IMR-90 (cell line): ENCODE measurements around the gene FARP1. TPM values are rescaled to one million over a fixed set of nuclear protein-coding genes. Genes with fewer than 3 reads are reported as not detected.

ENCODE experiments used
- ATAC-seq: fragments of 200-7000 bp; cut with Tn5 transposase; 2 replicates; pipeline ENCODE4 v1.9.1; 2020; ENCODE audit warnings: low read depth, mild to moderate bottlenecking, moderate library complexity
- BruUV-seq: library from RNA; stranded (reverse); fragments of 400-500 nt; replicated peaks from 2 replicates; lab custom pipeline; 2021; lab: Mats Ljungman, UMichigan
- CTCF ChIA-PET: fragments of 300-600 bp; formaldehyde crosslinking; extraction: SDS; loops from one replicate; lab custom pipeline; 2021; ENCODE audit warnings: antibody characterized with exemption; lab: Yijun Ruan, JAX
- POLR2A ChIA-PET: fragments of 300-600 bp; sonication (Branson Sonifier 250); formaldehyde crosslinking; loops from one replicate; lab custom pipeline; 2022; ENCODE audit warnings: antibody characterized with exemption; ENCODE audit not compliant: unreplicated experiment; lab: Charles Lee
- DNase-seq: peaks from one replicate; pipeline ENCODE4 v3.0.0; 2013
- H2AFZ ChIP-seq: replicated peaks from 2 replicates; pipeline ENCODE3; 2013; ENCODE audit warnings: low read length, mild to moderate bottlenecking; ENCODE audit not compliant: poor library complexity
- H2AK5ac ChIP-seq: 2 replicates; pipeline ENCODE4 v1.6.1; 2013; ENCODE audit warnings: low read depth, low read length, inconsistent platforms
- H2AK9ac ChIP-seq: replicated peaks from 2 replicates; pipeline ENCODE3; 2013; ENCODE audit warnings: mild to moderate bottlenecking, low read depth, low read length, moderate library complexity; ENCODE audit not compliant: poor library complexity
- H2BK120ac ChIP-seq: 2 replicates; pipeline ENCODE4 v1.6.1; 2013; ENCODE audit warnings: low read depth, low read length, inconsistent platforms
- H2BK15ac ChIP-seq: 3 replicates; pipeline ENCODE4 v1.6.1; 2013; ENCODE audit warnings: low read depth, low read length, inconsistent platforms
- H2BK20ac ChIP-seq: 2 replicates; pipeline ENCODE4 v1.6.1; 2013; ENCODE audit warnings: low read depth, mild to moderate bottlenecking, inconsistent platforms, low read length, moderate library complexity
- H2BK5ac ChIP-seq: 2 replicates; pipeline ENCODE4 v1.6.1; 2013; ENCODE audit warnings: mild to moderate bottlenecking, low read depth, low read length, inconsistent platforms; ENCODE audit not compliant: poor library complexity, severe bottlenecking
- H3K14ac ChIP-seq: replicated peaks from 2 replicates; pipeline ENCODE4 v1.6.1; 2013; ENCODE audit warnings: low read depth, low read length, inconsistent platforms
- H3K18ac ChIP-seq: 2 replicates; pipeline ENCODE4 v1.6.1; 2013; ENCODE audit warnings: low read depth, low read length, control low read depth
- H3K23ac ChIP-seq: 2 replicates; pipeline ENCODE4 v1.6.1; 2013; ENCODE audit warnings: low read depth, low read length, inconsistent platforms
- H3K27ac ChIP-seq: 2 replicates; pipeline ENCODE4 v1.5.1; 2013; ENCODE audit warnings: mild to moderate bottlenecking, control low read depth, low read length; ENCODE audit not compliant: insufficient read depth
- H3K27me3 ChIP-seq: 2 replicates; pipeline ENCODE4 v1.6.1; 2013; ENCODE audit warnings: low read length; ENCODE audit not compliant: control insufficient read depth, insufficient read depth
- H3K36me3 ChIP-seq: 2 replicates; pipeline ENCODE4 v1.6.1; 2013; ENCODE audit warnings: low read length, mixed read lengths; ENCODE audit not compliant: control insufficient read depth, insufficient read depth
- H3K4ac ChIP-seq: 2 replicates; pipeline ENCODE4 v1.6.1; 2013; ENCODE audit warnings: low read depth, low read length, inconsistent platforms
- H3K4me1 ChIP-seq: 2 replicates; pipeline ENCODE4 v1.6.1; 2013; ENCODE audit warnings: low read length, mixed read lengths; ENCODE audit not compliant: control insufficient read depth, insufficient read depth
- H3K4me2 ChIP-seq: 2 replicates; pipeline ENCODE4 v1.6.1; 2013; ENCODE audit warnings: low read depth, mild to moderate bottlenecking, control low read depth, low read length, moderate library complexity
- H3K4me3 ChIP-seq: 2 replicates; pipeline ENCODE4 v1.5.1; 2013; ENCODE audit warnings: low read depth, mild to moderate bottlenecking, control low read depth, low read length, moderate library complexity; ENCODE audit not compliant: insufficient read depth
- H3K56ac ChIP-seq: 2 replicates; pipeline ENCODE4 v1.6.1; 2013; ENCODE audit warnings: low read length, inconsistent platforms; ENCODE audit not compliant: insufficient read depth; ENCODE audit errors: extremely low read depth
- H3K79me1 ChIP-seq, 2 experiments: 2 replicates each; pipeline ENCODE4 v1.6.1; 2013; ENCODE audit warnings: low read length in 2 of 2, inconsistent platforms in 1 of 2, low read depth in 1 of 2
- H3K9ac ChIP-seq: 2 replicates; pipeline ENCODE4 v1.6.1; 2013; ENCODE audit warnings: low read depth, low read length, control low read depth
- H3K9me1 ChIP-seq: 2 replicates; pipeline ENCODE4 v1.6.1; 2013; ENCODE audit warnings: low read length, inconsistent platforms; ENCODE audit not compliant: insufficient read depth
- H3K9me3 ChIP-seq: 2 replicates; pipeline ENCODE4 v1.6.1; 2013; ENCODE audit warnings: low read length; ENCODE audit not compliant: control insufficient read depth, insufficient read depth
- H4K20me1 ChIP-seq: 2 replicates; pipeline ENCODE4 v1.6.1; 2013; ENCODE audit warnings: low read length, inconsistent platforms; ENCODE audit not compliant: insufficient read depth
- H4K5ac ChIP-seq: 2 replicates; pipeline ENCODE4 v1.6.1; 2013; ENCODE audit warnings: mild to moderate bottlenecking, low read depth, low read length, control low read depth
- H4K8ac ChIP-seq, 2 experiments: 2 replicates each; pipeline ENCODE4 v1.6.1; 2013; ENCODE audit warnings: low read depth in 2 of 2, low read length in 2 of 2, control low read depth in 1 of 2, inconsistent platforms in 1 of 2
- H4K91ac ChIP-seq: 2 replicates; pipeline ENCODE4 v1.6.1; 2013; ENCODE audit warnings: low read depth, low read length, inconsistent platforms; ENCODE audit not compliant: insufficient read depth
- WGBS, 2 experiments: methylation state at CpG; one replicate each; pipeline versions ENCODE4 v1.1.5 to v1.1.7; 2013; ENCODE audit warnings: missing lambda C conversion rate in 2 of 2; ENCODE audit not compliant: insufficient read length in 1 of 2; ENCODE audit errors: extremely low coverage in 2 of 2; 5-methylcytosine and 5-hydroxymethylcytosine counted together
- dilution Hi-C: fragments of 300-500 bp; cut with HindIII; formaldehyde crosslinking; loops from one replicate; pipeline ENCODE4 v1.14.3; 2018; ENCODE audit warnings: low sequenced_read_pairs; ENCODE audit not compliant: unreplicated experiment
- in situ Hi-C: fragments of 300-500 bp; cut with MboI; formaldehyde crosslinking; loops from 3 replicates; pipeline ENCODE4 v1.14.3; 2019; ENCODE audit warnings: low sequenced_read_pairs, inconsistent platforms, mixed read lengths
- intact Hi-C: fragments of 100-400 bp; cut with micrococcal nuclease; formaldehyde crosslinking; loops from 2 replicates; pipeline ENCODE4 v1.10.0; 2022
- polyA plus RNA-seq, 3 experiments: library from polyadenylated mRNA; depleted of rRNA; stranded (reverse); fragments of >200 nt; gene quantifications; 2 replicates each; pipeline ENCODE4 v1.2.3, GENCODE V29; 2012; ENCODE audit warnings: low replicate concordance in 1 of 3
- total RNA-seq: library from RNA; depleted of rRNA; stranded (reverse); fragments of >200 nt; gene quantifications from 2 replicates; pipeline ENCODE4 v1.2.3, GENCODE V29; 2012
- TF ChIP-seq, protein P1 (sequence below): conservative IDR thresholded peaks from 2 replicates; pipeline ENCODE4 v1.5.1; 2012; ENCODE audit warnings: mild to moderate bottlenecking, low read depth, low read length, improper control_type of control experiment

FARP1 gene
- total and polyA plus RNA-seq, 2 of the 4 experiments (the other 2 are of a cell fraction) = 39.6 to 57.0 TPM

GRCh38 chr13:98200211-98200878 lies 57.5 kb downstream of the FARP1 start:
- peak overlapping the region; percentile 73; the same call in 1 of the 3 replicates for H2BK15ac ChIP-seq
- peak overlapping the region; percentile 69 for H2BK5ac ChIP-seq
- H2BK120ac ChIP-seq = peak overlapping the region; percentile 55
- H4K91ac ChIP-seq = peak overlapping the region; percentile 75
- peak overlapping the region; percentile 59 for H2BK20ac ChIP-seq
- H2AFZ ChIP-seq = no peak overlapping the region
- dilution Hi-C loops (no loop called here), in situ Hi-C loops (no loop called here), intact Hi-C loops (loop anchor here (10.0 kb wide), 1 partner anchor 346 kb away; no protein-coding TSS in a partner anchor)
- no peak for ATAC-seq
- H3K56ac ChIP-seq = peak overlapping the region; percentile 58; the same call in 1 of the 2 replicates
- CTCF ChIA-PET = interaction anchor here (0.6 kb wide), 1 partner anchor 83 kb away, joined by 6 read pairs; no protein-coding TSS in a partner anchor
- H4K20me1 ChIP-seq = peaks cover 22% of the 10 kb centered on the region
- H3K27ac ChIP-seq = peak overlapping the region; percentile 53
- no peak overlapping the region for H3K9ac ChIP-seq
- peak overlapping the region; percentile 27 for H4K5ac ChIP-seq
- peak overlapping the region; percentile 59 for H2AK5ac ChIP-seq
- peaks cover 52 to 81% of the 10 kb centered on the region in 2 experiments for H3K79me1 ChIP-seq
- H3K4me1 ChIP-seq = peaks cover 26% of the 10 kb centered on the region
- no TSS peak for BruUV-seq
- peak overlapping the region; percentile 15 to 27; a peak in 2 of 4 replicates for H4K8ac ChIP-seq
- POLR2A ChIA-PET = no interaction called here
- 0 out of 2 replicates have a peak overlapping the region, but pooled peaks have one; percentile 2 for H3K4me2 ChIP-seq
- peak overlapping the region; percentile 42; the same call in 1 of the 2 replicates for H3K23ac ChIP-seq
- H3K27me3 ChIP-seq = no peaks in the 10 kb centered on the region
- H3K9me3 ChIP-seq = peaks cover 3% of the 10 kb centered on the region
- WGBS, 2 experiments = 100% methylated on average over 1 of the region's 5 CpGs; no CpG with 5 or more reads in 1 of the 2 experiments
- DNase-seq = no peak
- no peak overlapping the region for H2AK9ac ChIP-seq
- no peak overlapping the region for H3K4me3 ChIP-seq
- peak overlapping the region; percentile 5 for H3K18ac ChIP-seq
- TF ChIP-seq, protein P1, sequence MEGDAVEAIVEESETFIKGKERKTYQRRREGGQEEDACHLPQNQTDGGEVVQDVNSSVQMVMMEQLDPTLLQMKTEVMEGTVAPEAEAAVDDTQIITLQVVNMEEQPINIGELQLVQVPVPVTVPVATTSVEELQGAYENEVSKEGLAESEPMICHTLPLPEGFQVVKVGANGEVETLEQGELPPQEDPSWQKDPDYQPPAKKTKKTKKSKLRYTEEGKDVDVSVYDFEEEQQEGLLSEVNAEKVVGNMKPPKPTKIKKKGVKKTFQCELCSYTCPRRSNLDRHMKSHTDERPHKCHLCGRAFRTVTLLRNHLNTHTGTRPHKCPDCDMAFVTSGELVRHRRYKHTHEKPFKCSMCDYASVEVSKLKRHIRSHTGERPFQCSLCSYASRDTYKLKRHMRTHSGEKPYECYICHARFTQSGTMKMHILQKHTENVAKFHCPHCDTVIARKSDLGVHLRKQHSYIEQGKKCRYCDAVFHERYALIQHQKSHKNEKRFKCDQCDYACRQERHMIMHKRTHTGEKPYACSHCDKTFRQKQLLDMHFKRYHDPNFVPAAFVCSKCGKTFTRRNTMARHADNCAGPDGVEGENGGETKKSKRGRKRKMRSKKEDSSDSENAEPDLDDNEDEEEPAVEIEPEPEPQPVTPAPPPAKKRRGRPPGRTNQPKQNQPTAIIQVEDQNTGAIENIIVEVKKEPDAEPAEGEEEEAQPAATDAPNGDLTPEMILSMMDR = no peak
- peaks cover 26% of the 10 kb centered on the region for H3K9me1 ChIP-seq
- peaks cover 6% of the 10 kb centered on the region for H3K36me3 ChIP-seq
- H3K14ac ChIP-seq = peak overlapping the region; percentile 26; the same call in 1 of the 2 replicates
- peak overlapping the region; percentile 29 for H3K4ac ChIP-seq
